Amygdala (tissue), 56 donors: ENCODE measurements around the gene KRTCAP2.

Experiments used
- DNase-seq, 56 donors: peaks; one replicate each; lab custom pipeline; 2025; lab: John Stamatoyannopoulos, UW

The KRTCAP2 gene

DNA sequence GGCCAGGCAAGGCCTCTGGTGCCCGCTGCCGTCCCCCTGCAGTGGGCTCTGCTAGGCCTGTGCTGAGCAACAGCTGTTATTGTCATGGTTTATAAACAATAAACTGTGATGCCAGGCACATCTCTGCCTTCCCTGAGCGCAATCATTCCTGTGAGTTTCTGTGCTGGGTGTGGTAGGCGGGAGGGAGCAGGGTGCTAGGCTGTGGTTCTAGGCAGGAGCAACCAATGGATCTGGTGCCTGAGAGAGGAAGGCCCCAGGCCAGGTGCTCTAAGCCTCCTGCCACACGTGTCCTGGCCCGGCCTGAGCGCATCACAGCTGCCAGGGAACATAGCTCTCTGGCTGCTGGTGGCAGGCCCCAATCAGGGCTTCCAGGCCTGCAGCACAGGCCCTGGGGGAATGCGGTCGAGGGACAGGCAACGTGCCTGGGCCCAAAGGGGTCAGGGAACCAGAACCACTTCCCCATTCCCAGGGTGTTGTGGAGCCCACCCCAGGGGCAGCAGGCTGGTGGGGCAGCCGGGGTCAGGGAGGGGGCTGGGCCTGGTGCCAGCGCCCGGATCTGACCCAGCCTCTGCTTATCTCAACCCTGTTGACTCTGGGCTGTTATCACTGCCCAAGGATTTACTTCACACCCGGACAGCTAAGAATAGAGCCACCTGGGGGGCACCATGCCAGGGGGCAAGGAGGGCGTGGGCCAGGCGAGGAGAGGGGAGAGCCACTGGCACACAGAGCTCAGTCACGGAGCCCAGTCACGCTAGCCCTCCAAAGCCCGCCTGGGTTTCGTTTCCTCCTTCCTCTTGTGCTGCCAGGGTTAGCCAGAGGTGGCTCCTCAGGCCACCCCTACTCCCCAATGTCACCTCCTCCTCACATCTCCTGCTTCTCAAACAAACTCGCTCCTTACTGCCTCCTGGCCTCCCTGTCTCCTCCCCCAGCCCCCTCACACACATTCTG is 12.0 kb upstream of the KRTCAP2 start:
- DNase-seq: no peak

DNA sequence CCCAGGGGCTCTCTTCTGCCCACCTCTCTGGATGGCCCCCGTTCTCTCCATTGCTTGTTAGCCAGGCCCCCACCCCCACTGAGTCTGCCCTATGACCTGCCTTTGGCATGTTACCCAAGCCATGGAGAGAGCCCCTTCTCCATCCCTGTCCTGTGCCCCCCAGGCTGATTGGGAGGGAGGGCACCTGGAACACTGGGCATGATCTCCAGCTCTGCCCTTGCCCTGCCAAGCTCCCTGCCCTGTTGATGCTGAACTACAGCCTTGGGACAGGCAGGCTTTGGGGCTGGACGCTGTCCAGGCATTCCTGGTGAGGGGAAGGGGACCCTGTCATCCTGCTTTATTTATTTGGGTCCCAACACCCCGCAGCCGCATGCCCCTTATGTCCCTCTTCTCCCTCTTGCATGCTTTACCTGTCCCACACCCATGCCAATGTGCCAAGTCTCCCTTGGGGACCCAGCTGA is 11.3 kb upstream of the KRTCAP2 start:
- DNase-seq: no peak

DNA sequence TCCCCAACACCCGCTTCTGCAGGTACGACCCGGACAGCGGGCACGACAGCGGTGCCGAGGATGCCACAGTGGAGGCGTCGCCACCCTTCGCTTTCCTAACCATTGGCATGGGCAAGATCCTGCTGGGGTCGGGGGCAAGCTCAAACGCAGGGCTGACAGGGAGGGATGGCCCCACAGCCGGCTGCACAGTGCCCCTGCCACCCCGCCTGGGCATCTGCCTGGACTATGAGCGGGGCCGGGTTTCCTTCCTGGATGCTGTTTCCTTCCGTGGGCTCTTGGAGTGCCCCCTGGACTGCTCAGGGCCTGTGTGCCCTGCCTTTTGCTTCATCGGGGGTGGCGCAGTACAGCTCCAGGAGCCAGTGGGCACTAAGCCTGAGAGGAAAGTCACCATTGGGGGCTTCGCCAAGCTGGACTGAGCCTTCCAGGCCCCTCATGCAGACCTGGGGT is 10.7 kb upstream of the KRTCAP2 start:
- DNase-seq: no peak

DNA sequence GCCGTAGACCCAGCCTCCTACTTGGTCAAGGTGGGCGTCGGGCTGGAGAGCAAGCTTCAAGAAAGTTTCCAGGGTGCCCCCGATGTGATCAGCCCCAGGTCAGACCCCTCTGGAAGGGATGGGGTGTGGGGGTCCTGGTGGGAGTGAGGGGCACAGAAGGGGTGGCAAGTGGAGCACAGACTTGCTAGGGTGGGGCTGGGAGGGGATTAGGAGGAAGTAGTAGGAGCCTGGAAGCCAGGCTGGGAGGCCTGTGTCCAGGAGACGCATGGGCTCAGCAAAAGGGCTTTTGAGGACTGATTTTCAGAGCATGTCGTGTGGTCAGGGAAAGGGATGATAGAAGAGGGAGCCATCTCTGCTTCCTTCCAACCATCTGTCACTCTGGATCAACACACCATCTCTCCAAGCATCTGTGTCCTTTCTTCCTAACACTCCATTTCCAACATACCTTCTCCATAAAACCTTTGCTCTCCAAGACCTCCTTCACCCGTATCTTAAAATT is 9.0 kb upstream of the KRTCAP2 start:
- no peak for DNase-seq

DNA sequence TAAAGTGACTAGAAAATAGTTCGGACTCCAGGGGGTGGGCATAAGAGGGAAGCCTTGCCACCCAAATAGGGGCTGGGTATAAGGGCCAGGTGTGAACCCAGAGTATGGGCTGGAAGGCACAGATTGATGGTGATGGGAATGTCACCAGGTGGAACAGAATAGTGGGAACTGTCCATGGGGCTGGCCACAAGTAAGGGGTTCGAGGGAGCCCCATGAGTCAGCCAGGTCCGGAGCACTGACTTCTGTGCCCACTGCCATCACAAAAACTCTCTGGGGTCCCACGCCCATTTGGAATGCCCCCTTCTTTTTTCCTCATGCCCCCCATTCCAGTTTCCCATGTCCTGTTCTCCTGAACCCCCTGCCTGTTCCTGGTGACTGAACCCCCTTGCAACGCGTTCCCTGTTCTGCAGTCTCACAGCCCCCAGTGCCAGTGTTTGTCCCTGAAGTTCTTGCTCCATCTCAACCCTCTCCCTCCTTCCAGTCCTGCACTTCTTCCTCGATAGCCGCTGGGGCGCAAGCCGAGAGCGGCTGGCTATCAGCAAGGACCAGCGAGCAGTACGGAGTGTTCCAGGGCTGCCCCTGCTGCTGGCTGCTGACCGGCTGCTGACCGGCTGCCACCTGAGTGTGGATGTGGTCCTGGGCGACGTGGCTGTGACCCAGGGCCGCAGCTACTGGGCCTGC is 8.4 kb upstream of the KRTCAP2 start:
- no peak for DNase-seq

DNA sequence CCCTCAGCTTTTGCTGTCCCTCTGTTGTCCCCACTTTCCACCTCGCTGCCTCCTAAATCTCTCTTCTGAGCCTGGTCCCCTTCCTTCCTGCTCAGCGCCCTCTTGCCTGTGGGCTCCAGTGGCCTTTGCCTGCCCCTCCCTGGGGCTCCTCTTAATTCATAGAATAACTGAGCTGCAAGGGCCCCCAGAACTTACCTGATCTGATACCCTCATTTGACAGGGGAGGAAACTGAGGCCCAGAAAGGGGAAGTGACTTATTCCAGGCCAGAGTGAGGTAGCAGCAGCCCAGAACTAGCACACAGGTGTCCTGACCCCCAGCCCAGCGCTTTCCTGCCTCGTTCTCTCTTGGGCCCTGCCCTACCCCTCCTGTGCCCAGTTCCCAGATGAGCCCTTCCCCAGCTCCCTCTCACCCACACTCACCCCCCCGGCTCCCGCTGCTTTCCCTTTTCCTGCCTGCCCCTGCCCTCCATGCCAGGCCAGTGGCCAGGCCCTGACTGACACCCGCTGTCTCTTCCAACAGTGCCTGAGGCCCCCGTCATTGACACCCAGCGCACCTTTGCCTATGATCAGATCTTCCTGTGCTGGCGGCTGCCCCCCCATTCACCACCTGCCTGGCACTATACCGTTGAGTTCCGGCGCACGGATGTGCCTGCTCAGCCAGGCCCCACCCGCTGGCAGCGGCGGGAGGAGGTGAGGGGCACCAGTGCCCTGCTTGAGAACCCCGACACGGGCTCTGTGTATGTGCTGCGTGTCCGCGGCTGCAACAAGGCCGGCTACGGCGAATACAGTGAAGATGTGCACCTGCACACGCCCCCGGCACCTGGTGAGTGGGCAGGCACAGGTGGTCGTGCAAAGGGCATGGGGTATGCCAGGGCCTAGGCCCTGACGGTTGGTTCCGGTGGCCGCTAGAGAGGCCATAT is 6.3 kb upstream of the KRTCAP2 start:
- DNase-seq: no peak

DNA sequence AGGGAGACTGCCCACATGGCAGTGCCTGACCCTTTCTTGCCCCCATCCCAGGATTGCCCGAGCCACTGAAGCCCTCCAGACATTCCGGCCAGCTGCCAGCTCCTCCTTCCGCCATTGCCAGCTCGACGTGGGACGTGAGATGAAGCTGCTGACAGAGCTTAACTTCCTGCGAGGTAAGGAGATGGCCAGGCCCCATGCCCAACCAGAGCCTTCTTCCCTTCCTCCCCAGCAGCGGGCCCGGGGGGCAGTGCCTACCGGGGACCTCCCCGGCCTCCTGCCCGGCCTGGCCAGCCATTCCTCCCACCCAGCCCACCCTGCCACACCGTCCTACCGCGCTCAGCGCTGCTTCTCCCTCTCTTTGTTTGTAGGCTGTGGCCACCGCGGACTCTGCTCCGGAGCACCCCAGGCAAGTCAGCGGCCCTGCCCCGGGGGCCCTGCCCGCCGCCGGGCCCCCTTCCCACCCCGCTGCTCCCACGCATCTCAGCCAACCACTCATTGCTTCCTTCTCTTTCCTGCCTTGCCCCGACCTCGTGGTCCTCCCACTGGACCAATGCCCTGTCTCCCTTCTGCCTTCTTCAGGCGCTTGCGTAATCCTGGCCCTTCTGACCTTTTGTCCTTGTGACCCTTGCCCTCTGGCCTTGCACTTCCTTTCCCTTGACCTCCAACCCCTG is 5.5 kb upstream of the KRTCAP2 start:
- DNase-seq: no peak

DNA sequence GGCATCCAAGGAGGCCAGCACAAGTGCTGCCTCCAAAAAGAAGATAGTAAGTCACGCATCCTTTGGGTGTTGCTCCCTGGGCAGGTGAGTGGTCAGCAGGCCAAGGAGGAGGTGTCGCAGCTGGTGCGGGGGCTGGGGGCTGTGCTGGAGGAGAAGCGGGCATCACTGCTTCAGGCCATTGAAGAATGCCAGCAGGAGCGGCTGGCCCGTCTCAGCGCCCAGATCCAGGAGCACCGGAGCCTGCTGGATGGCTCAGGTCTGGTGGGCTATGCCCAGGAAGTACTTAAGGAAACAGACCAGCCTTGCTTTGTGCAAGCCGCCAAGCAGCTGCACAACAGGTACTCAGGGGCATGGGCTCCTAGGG is 4.8 kb upstream of the KRTCAP2 start:
- DNase-seq: no peak

DNA sequence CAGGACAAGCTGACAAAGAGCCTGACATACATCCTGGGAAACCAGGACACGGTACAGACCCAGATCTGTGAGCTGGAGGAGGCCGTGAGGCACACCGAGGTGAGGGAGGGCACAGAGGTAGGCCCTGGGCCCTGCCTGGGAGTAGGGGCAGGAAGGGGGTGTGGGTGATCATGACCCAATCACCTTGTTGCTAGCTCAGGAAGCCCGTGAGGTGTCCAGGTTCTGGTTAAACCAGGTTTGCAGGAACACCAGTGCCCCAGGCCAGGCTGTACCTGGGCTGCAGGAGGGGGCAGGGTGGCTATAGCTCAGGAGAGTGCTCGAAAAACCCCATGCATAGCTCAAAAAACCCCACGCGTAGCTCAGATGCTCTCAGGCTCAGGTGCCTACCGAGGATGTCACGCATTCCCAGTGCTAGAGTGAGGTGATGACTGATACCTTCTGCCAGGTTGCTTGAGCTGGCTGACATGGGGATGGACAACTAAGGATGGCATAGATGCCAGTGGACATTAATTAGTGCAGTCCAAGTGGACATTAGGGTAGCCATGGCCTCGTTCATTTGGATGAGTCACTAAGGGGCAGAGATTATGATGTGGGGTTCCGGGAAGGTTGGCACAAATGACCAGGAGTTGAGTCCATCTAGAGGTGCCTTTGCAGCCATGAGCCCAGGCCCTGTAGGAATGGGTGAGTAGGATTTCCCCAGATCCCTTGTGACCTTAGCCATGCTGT is 4.3 kb upstream of the KRTCAP2 start:
- no peak for DNase-seq

DNA sequence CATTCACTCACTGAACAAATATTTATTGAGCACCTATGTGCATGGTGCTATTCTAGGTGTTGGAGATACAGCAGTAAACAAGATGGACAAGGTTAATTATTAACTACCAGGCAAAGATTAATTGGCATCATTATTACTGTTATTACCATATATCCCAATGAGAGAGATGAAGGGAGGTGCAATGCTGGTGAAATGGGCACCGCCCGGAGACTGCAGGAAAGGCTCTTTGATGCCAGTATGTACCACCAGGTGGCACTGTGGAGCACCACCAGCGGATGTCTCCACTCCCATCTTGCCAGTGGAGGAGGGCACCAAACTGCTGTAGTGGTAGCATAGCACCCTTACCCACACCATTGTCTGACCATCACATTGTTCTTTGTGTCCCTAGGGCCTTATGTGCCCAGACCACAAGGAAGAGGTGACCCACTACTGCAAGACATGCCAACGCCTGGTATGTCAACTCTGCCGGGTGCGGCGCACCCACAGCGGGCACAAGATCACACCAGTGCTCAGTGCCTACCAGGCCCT is 3.5 kb upstream of the KRTCAP2 start:
- DNase-seq: peak in 53 of 56 donors; percentile 22 to 92 (median 66)

DNA sequence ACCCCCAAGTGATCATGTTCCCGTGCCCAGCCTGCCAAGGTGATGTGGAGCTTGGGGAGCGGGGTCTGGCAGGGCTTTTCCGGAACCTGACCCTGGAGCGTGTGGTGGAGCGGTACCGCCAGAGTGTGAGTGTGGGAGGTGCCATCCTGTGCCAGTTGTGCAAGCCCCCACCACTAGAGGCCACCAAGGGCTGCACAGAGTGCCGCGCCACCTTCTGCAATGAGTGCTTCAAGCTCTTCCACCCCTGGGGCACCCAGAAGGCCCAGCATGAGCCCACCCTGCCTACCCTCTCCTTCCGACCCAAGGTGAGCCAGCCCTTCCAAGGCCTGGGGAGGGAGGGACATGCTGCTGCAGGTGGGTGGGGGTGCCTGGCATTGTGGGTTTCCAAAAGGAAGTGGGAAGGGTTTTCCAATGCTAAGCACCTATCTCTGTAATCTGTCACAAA is 2.8 kb upstream of the KRTCAP2 start:
- DNase-seq: peak in 3 of 56 donors; percentile 19 to 35 (median 25)

DNA sequence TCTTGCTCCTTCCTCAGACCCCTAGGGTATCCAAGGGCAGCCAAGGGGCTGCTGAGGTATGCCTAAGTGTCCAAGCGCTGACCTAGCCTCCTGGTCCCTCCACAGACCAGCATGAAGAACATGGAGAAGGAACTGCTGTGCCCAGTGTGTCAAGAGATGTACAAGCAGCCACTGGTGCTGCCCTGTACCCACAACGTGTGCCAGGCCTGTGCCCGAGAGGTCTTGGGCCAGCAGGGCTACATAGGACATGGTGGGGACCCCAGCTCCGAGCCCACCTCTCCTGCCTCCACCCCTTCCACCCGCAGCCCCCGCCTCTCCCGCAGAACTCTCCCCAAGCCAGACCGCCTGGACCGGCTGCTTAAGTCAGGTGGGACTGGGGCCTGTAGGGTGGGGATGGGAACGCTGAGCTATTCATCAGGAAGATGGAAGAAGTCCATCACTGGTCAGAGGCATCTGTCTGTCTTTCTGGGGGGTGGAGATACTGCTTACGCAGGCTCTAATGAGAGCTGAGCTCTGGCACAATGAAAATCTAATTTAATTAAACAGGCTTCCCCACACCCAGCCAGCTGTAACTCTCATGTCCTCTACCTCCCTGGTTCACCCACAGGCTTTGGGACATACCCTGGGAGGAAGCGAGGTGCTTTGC is 2.3 kb upstream of the KRTCAP2 start:
- peak in 6 of 56 donors; percentile 17 to 35 (median 26) for DNase-seq

DNA sequence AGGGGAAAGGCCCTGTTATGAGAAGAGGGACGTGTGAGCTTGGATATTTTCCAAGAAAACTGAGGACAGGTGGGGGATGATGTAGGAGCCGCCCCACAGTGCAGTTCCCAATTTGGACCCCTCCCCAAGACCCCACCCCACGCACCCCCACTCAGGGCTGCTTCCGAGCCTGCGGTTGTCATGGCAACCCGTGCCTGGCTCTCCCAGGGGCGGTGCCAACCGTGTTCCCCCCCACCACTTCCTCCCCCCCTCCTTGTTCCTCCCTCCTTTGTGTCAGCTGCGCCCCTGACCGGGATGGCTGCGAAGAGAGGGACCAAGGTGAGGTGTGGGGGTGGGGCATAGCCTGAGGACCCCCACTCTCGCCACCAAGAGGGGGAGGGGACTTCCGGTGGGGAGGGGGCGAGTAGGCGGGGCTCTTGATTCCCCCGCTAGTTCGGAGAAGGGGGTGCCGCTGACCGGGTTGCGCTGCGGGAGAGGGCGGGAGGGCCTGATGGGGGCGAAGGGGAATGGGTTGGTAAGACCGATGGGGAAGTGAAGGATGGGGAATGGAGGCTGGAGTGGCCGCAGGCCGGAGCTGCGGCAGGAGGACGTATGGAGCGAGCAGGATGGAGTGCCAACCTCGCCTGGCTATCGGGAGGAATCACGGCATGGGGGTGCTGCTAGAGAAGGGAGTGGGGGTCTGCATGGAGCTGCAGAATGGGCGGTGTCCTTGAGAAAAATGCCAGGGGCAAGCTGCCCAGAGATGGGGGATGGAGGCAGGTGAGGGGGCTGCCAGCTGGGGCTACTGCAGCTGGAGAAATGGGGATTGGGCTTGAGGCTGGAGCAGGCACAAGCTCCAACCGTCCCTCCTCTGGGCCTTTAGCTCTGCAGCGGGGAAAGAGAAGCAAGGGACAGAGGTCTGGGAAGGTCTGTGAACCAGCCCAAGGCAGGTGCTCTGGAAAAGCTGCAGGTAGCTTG is 1.5 kb upstream of the KRTCAP2 start:
- DNase-seq: peak in 27 of 56 donors; percentile 30 to 85 (median 45)

DNA sequence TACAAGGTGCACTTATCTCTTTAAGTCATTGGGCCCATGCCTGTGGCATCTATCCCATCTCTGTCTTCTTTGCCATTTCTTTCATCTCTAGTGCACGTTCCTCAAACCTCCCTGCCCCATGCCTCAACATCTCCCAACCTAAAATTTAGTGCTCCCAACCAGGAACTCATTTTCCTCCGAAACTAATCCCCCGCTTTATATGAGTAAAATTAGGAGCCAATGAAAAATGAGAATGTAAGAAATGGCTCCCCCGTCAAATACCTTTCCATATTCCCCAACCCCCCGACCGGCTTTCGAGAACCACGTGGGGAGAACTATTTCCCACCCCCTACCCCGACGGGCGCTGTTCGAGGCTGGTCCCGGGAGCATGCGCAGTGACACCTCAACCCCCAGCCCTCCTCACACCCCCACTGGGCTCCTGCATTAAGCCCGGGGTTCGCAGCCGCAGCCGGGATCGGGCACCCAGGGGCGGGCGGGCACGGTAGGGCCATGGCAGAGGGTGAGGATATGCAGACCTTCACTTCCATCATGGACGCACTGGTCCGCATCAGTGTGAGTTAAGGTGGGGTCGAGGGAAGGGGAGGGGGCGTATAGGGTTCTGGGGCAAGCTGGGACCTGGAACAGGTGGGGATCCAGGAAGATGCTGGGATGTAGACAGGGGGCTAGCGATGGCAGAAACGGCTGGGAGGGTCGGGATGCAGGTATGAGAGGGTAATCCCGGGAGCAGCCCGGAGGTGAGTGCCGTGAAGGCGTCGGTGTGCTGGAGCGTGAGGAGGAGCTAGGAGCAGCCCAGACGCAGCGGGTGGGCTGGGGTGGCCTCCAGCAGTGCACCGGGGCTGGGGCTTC is 597 bp upstream of the KRTCAP2 start, which contains the start of gene TRIM46:
Gene TRIM46, plus strand, starts transcription at position 372 of the 846 bp plus-strand sequence. Its CDS starts 118 bp downstream, at position 490.
- peak in 40 of 56 donors; percentile 25 to 80 (median 59) for DNase-seq

DNA sequence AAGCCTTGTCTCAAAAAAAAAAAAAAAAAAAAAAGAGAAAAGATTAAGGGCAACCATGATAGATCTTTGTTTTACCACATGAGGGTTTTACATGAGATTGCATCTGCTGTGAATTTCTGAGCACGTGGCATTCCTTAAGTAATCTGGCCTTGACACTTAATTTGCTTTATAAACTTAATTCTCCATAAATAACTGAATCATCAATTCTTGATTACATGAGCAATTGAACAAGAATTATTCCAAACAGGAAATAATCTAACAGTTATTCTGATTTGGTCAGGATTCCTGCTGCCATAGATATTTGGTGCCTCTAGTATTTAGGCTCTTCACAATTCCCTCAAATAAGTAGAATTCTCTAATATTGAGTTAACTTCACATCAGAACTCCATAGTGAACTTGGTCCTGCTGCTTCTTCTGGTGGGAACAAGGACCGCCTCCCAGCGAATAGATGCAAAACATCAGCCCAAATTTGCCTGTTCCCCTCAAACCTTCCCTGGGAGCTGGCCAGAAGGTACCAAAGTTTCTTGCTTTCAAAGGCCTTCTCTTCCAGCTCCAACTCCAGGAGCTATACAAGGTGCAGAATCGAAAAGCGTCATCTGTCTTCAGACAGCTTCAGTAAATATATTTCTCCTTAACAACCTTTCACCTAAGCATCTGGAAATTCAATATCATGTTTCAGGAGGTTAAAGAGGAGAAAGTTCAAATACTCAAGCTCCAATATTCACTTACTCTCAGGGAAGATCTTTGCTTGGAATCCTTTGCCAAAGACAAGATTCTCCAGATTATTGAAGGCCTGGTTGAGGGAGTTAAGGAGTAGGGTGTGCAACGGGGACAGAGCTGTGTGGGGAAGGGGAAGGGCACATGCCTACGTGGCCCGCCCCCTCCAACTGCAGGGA is 1.0 kb downstream of the KRTCAP2 start:
- DNase-seq: no peak
